ENCODE results near the gene TMEM259. TPM values are rescaled to one million over a fixed set of nuclear protein-coding genes. Genes with fewer than 3 reads are reported as not detected.

Gene TMEM259
- total RNA-seq, 1 donor from 2014 or later: 120 TPM

- no peak overlapping the region for H3K27ac Mint-ChIP-seq (ENCODE audit: unreplicated experiment)
- no peaks in the 10 kb centered on the region for H3K9me3 Mint-ChIP-seq (ENCODE audit: low read depth)
- H3K4me1 Mint-ChIP-seq (ENCODE audit: low read depth): no peaks in the 10 kb centered on the region
- DNase-seq (ENCODE audit: low spot score): no peak
- H3K4me3 Mint-ChIP-seq (ENCODE audit: unreplicated experiment): no peak overlapping the region
- no peaks in the 10 kb centered on the region for H3K36me3 Mint-ChIP-seq (ENCODE audit: low read depth)
- H3K27me3 Mint-ChIP-seq (ENCODE audit: low read depth): no peaks in the 10 kb centered on the region
- no peak for TF ChIP-seq CTCF (IDR thresholded peaks at IDR 0.05)
These were observed 32.5 kb upstream of the TMEM259 start for GRCh38 chr19:1053176-1054101.

GRCh38 chr19:1052349-1052975, 31.5 kb upstream of the TMEM259 start:
- H3K27me3 Mint-ChIP-seq (ENCODE audit: low read depth): no peaks in the 10 kb centered on the region
- no peak overlapping the region for H3K27ac Mint-ChIP-seq (ENCODE audit: unreplicated experiment)
- no peaks in the 10 kb centered on the region for H3K4me1 Mint-ChIP-seq (ENCODE audit: low read depth)
- H3K4me3 Mint-ChIP-seq (ENCODE audit: unreplicated experiment): no peak overlapping the region
- no peak for DNase-seq (ENCODE audit: low spot score)
- H3K9me3 Mint-ChIP-seq (ENCODE audit: low read depth): no peaks in the 10 kb centered on the region
- no peaks in the 10 kb centered on the region for H3K36me3 Mint-ChIP-seq (ENCODE audit: low read depth)
- TF ChIP-seq CTCF (IDR thresholded peaks at IDR 0.05): no peak

GRCh38 chr19:1051791-1052190, 30.9 kb upstream of the TMEM259 start:
- no peaks in the 10 kb centered on the region for H3K36me3 Mint-ChIP-seq (ENCODE audit: low read depth)
- DNase-seq (ENCODE audit: low spot score): no peak
- no peaks in the 10 kb centered on the region for H3K4me1 Mint-ChIP-seq (ENCODE audit: low read depth)
- no peaks in the 10 kb centered on the region for H3K9me3 Mint-ChIP-seq (ENCODE audit: low read depth)
- no peak overlapping the region for H3K4me3 Mint-ChIP-seq (ENCODE audit: unreplicated experiment)
- TF ChIP-seq CTCF (IDR thresholded peaks at IDR 0.05): no peak
- no peak overlapping the region for H3K27ac Mint-ChIP-seq (ENCODE audit: unreplicated experiment)
- no peaks in the 10 kb centered on the region for H3K27me3 Mint-ChIP-seq (ENCODE audit: low read depth)

- no peak for DNase-seq (ENCODE audit: low spot score)
- Mint-ChIP-seq H3K36me3 (ENCODE audit: low read depth) (no peaks in the 10 kb centered on the region), H3K27me3 (ENCODE audit: low read depth) (no peaks in the 10 kb centered on the region)
These were observed 30.3 kb upstream of the TMEM259 start for GRCh38 chr19:1050989-1051788.

More at GRCh38 chr19:1050989-1051788, 30.3 kb upstream of the TMEM259 start:
- TF ChIP-seq CTCF (IDR thresholded peaks at IDR 0.05): no peak
- Mint-ChIP-seq H3K9me3 (ENCODE audit: low read depth) (no peaks in the 10 kb centered on the region), H3K27ac (ENCODE audit: unreplicated experiment) (no peak overlapping the region), H3K4me1 (ENCODE audit: low read depth) (no peaks in the 10 kb centered on the region), H3K4me3 (ENCODE audit: unreplicated experiment) (no peak overlapping the region)

Measured in chondrocyte (in vitro differentiated cells).